ENCODE results near the gene MRPS22.

Gene MRPS22

GRCh38 chr3:139340784-139341183 is 3.0 kb upstream of the MRPS22 start:
- H3K4me3 ChIP-seq (ENCODE audit: low read depth, low read length): no peak overlapping the region
- DNase-seq (ENCODE audit: low read depth, low spot score): no peak
- TF ChIP-seq CTCF (IDR thresholded peaks at IDR 0.05; ENCODE audit: low read depth, low read length): no peak
- in situ Hi-C loops (cut with HindIII; ENCODE audit: low sequenced_read_pairs): loop anchor here (10.0 kb wide), 1 partner anchor 396 kb away; the partner anchor contains the start of genes FOXL2 and FOXL2NB

GRCh38 chr3:139342054-139342453 is 1.8 kb upstream of the MRPS22 start:
- no peak for TF ChIP-seq CTCF (IDR thresholded peaks at IDR 0.05; ENCODE audit: low read depth, low read length)
- DNase-seq (ENCODE audit: low read depth, low spot score): no peak
- in situ Hi-C loops (cut with HindIII; ENCODE audit: low sequenced_read_pairs): loop anchor here (10.0 kb wide), 1 partner anchor 397 kb away; the partner anchor contains the start of genes FOXL2 and FOXL2NB

GRCh38 chr3:139346771-139347170 is 3.0 kb downstream of the MRPS22 start:
- in situ Hi-C loops (cut with HindIII; ENCODE audit: low sequenced_read_pairs): loop anchor here (10.0 kb wide), 1 partner anchor 402 kb away; the partner anchor contains the start of genes FOXL2 and FOXL2NB
- DNase-seq (ENCODE audit: low read depth, low spot score): no peak
- TF ChIP-seq CTCF (IDR thresholded peaks at IDR 0.05; ENCODE audit: low read depth, low read length): no peak
- H3K4me3 ChIP-seq (ENCODE audit: low read depth, low read length): no peak overlapping the region

More at GRCh38 chr3:139342054-139342453, 1.8 kb upstream of the MRPS22 start:
- H3K4me3 ChIP-seq (ENCODE audit: low read depth, low read length): no peak overlapping the region

- peak; percentile 92 for TF ChIP-seq CTCF (IDR thresholded peaks at IDR 0.05; ENCODE audit: low read depth, low read length)
- in situ Hi-C loops (cut with HindIII; ENCODE audit: low sequenced_read_pairs): no loop called here
- no peak overlapping the region for H3K4me3 ChIP-seq (ENCODE audit: low read depth, low read length)
- peak; percentile 67 for DNase-seq (ENCODE audit: low read depth, low spot score)
Measured at GRCh38 chr3:139353920-139354556, 10.2 kb downstream of the MRPS22 start.

GRCh38 chr3:139354661-139355060 is 10.8 kb downstream of the MRPS22 start:
- no peak for TF ChIP-seq CTCF (IDR thresholded peaks at IDR 0.05; ENCODE audit: low read depth, low read length)
- in situ Hi-C loops (cut with HindIII; ENCODE audit: low sequenced_read_pairs): no loop called here
- no peak for DNase-seq (ENCODE audit: low read depth, low spot score)
- no peak overlapping the region for H3K4me3 ChIP-seq (ENCODE audit: low read depth, low read length)

GRCh38 chr3:139355476-139355875 is 11.7 kb downstream of the MRPS22 start:
- no peak overlapping the region for H3K4me3 ChIP-seq (ENCODE audit: low read depth, low read length)
- in situ Hi-C loops (cut with HindIII; ENCODE audit: low sequenced_read_pairs): no loop called here
- no peak for DNase-seq (ENCODE audit: low read depth, low spot score)
- no peak for TF ChIP-seq CTCF (IDR thresholded peaks at IDR 0.05; ENCODE audit: low read depth, low read length)

All from astrocyte of the spinal cord (primary cell).